Ureter (tissue), 1 donor: Measurements from ENCODE around the gene WNT3A. TPM values are rescaled to one million over a fixed set of nuclear protein-coding genes. Genes with fewer than 3 reads are reported as not detected.

Source experiments
- DNase-seq: peaks from one replicate; pipeline ENCODE4 v3.0.0-alpha.2; 2020; ENCODE audit warnings: low spot score
- total RNA-seq: library from RNA; stranded (reverse); gene quantifications from one replicate; pipeline ENCODE4 v1.2.4, GENCODE V29; 2023
- donor health status: DM: yes; HTN: yes; CAD: no.

Gene WNT3A
- total RNA-seq, 1 donor from 2014 or later: 0.21 TPM

- DNase-seq: peak; percentile 42
These were observed 94.2 kb downstream of the WNT3A start for GRCh38 chr1:228100822-228101613.

DNA sequence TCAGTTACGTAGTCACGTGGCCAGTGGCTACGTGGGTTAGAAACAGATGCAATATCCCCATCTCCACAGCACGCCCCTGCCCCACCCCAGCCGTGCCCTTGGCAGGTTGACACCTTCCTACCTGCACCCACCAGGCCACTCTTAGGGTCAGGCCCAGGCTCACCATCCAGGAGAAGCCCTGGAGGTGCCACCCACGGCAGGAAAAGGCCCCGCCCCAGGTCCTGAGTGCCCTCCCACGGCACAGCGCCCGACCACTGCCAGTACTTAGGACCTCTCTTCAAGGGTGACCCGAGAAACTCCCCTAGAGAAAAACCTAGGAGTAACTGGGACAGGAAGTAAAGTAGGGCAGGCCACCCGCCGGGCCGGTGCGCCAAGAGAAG lies 94.8 kb downstream of the WNT3A start:
- peak; percentile 49 for DNase-seq

- peak; percentile 68 for DNase-seq
These were observed 95.4 kb downstream of the WNT3A start for GRCh38 chr1:228101994-228102790.

DNA sequence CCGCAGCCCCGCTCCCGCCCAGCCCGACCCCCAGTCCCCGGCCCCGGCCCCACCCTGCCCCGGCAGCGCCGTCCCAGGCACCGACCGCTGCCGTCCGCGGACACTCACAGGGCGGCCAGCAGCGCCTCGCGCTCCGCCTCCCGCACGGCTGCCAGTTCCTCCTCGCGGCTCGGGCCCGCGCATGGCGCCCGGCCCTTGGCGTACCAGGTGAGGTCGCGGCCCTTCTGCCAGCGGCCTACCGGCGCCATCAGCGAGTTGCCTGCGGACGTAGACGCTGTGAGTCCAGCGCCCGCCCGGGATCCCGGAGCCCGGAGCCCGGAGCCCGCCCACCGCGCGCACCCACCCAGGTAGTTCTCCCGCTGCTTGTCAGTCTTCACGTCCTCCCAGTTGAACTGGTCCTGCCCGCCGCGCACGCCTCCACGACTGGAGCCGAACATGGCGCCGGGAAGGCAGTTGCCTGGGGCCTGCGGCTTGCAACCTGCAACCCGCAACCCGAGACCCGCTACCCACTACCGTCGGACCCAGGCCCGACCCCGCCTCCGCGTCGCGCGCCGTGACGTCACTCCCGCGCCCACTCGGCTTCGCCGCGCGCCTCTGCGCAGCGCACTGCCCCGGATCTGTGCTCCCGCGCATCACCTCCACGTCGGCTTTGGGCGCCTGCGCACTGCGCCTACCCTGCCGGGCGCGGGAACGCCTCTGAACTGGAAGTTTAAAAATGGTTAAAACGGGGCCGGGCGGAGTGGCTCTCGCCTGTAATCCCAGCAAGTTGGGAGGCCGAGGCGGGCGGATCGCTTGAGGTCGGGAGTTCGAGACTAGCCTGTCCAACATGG lies 96.2 kb downstream of the WNT3A start, which contains the start of gene C1orf35:
Gene C1orf35, minus strand, starts transcription at position 535 of the 830 bp plus-strand sequence. Its CDS starts 98 bp downstream, at position 437.
- peak; percentile 95 for DNase-seq

- peak; percentile 42 for DNase-seq
These were observed 97.9 kb downstream of the WNT3A start for GRCh38 chr1:228104526-228105269.

GRCh38 chr1:228105270-228105995 lies 98.6 kb downstream of the WNT3A start:
- no peak for DNase-seq

DNA sequence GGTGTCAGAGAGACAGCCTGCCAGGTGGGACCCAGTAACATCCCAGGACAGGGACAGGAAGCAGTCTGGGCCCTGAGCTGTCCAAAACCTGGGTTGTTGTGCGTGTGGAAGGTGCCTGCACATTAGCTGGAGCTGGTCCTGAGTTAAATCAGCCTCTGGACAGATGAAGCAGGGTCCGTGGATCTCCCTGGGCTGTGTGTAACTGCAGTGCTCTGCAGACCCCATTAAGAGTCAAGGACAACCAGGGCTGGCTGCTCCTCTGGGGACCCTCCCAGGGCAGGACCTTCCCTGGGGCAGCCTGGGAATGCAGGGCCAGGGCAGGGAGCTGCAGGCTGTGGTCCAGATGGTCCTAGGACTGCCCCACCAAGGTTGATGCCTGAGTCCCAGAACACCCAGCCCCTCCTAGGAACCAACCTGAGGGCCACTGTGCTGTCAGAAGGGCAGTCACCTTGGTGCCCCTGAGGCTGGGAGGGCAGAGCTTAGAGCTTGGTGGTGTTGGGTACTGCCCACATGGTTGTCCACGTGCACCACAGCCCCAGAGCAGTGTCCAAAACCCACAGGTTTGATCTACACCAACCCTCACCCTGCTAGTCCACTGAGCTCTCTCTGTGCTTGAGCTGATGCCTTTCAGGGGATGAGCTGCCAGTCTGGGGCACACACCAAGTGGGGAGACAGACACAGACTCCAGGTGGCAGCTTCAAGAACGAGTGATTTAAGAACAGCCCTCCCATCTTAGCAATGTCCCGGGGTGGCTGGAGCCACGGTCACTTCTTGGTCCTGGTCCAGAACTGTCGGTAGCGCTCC lies 99.4 kb downstream of the WNT3A start:
- DNase-seq: no peak

GRCh38 chr1:228106800-228107054 lies 99.9 kb downstream of the WNT3A start:
- no peak for DNase-seq

- DNase-seq: no peak
These were observed 100.8 kb downstream of the WNT3A start for GRCh38 chr1:228107636-228108035.

GRCh38 chr1:228108055-228108690 lies 101.4 kb downstream of the WNT3A start:
- DNase-seq: no peak

DNA sequence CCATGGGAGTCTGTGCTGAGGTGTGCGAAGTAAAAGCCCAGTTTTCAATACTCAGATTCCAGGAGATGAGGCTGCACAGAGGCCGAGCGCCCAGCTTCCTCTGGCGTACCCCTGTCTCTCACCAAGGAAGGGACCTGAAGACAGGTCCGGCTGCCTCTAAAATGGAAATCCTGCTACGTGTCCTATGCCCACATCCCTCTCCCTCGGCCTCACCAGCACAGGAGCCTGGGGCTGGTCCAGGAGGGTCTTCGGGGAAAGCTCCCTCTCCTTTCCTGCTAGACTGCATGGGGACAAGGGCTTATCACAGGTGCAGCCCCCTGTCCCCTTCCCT lies 101.9 kb downstream of the WNT3A start:
- no peak for DNase-seq

- peak; percentile 99 for DNase-seq
These were observed 102.5 kb downstream of the WNT3A start, which contains the start of gene MRPL55 for GRCh38 chr1:228109073-228109961. Gene MRPL55 (minus strand): TSS chr1:228109299. CDS start chr1:228108260, 1,039 bp downstream.

DNA sequence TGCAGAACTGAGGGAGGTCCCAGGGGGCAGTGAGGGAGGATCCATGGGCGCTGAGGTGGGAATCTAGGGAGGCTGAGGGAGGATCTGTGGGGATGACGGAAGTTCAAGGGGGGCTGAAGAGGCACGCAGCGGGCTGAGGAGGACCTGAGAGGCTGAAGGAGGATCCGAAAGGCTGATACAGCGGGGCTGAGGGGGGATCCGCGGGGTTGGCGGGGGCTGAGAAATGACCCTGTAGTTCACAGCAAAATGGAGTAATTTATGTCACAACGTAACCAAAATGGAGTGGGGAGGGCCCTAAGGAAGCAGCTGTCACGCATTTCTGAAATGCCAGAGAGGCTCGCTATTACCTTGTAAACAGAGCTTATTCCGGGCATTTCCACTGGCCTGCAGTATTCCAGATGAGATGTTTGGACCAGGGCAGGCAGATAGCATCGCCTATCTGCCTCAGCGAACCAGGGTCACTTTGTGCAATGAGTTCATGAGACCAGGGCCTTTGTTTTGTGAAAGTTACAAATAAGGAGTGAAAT lies 103.2 kb downstream of the WNT3A start:
- DNase-seq: no peak

GRCh38 chr1:228110556-228110955 lies 103.8 kb downstream of the WNT3A start:
- DNase-seq: no peak
